Central memory CD4-positive, alpha-beta T cell (primary cell): Measurements from ENCODE around the gene STRA6.

Experiments
- DNase-seq: peaks from one replicate; pipeline ENCODE4 v3.0.0; 2022

Gene STRA6

GRCh38 chr15:74227968-74228722 lies 25.6 kb upstream of the STRA6 start:
- DNase-seq = no peak

- DNase-seq = no peak
Observed at GRCh38 chr15:74226761-74227540, 24.4 kb upstream of the STRA6 start.

- DNase-seq = no peak
Observed at GRCh38 chr15:74225928-74226327, 23.3 kb upstream of the STRA6 start.

GRCh38 chr15:74222240-74223119 lies 19.9 kb upstream of the STRA6 start:
- no peak for DNase-seq

- no peak for DNase-seq
Observed at GRCh38 chr15:74221399-74222239, 19.0 kb upstream of the STRA6 start.

- DNase-seq = no peak
Observed at GRCh38 chr15:74220475-74221248, 18.1 kb upstream of the STRA6 start.

GRCh38 chr15:74217907-74218885 lies 15.6 kb upstream of the STRA6 start:
- DNase-seq = no peak

GRCh38 chr15:74216949-74217348 lies 14.4 kb upstream of the STRA6 start:
- no peak for DNase-seq

- DNase-seq = no peak
Observed at GRCh38 chr15:74215958-74216357, 13.4 kb upstream of the STRA6 start.

- no peak for DNase-seq
Observed at GRCh38 chr15:74214324-74215021, 11.9 kb upstream of the STRA6 start.

GRCh38 chr15:74213858-74214284 lies 11.3 kb upstream of the STRA6 start:
- no peak for DNase-seq

GRCh38 chr15:74212494-74212893 lies 9.9 kb upstream of the STRA6 start:
- no peak for DNase-seq

- no peak for DNase-seq
Observed at GRCh38 chr15:74211656-74212055, 9.1 kb upstream of the STRA6 start.

- no peak for DNase-seq
Observed at GRCh38 chr15:74210729-74211128, 8.1 kb upstream of the STRA6 start.

GRCh38 chr15:74209997-74210671 lies 7.5 kb upstream of the STRA6 start:
- no peak for DNase-seq

- DNase-seq = no peak
Observed at GRCh38 chr15:74209560-74209958, 7.0 kb upstream of the STRA6 start.

GRCh38 chr15:74208901-74209559 lies 6.4 kb upstream of the STRA6 start:
- DNase-seq = no peak

GRCh38 chr15:74208496-74208895 lies 5.9 kb upstream of the STRA6 start:
- DNase-seq = no peak
